Ammon's horn (tissue), 1 donor: ENCODE results near the gene UNG.
"Not testable (repeated sequence)": the region's sequence is repeated elsewhere in the genome, so short reads cannot be mapped to it uniquely, and the experiment has no call there.

Source experiments
- DNase-seq: peaks from one replicate; pipeline ENCODE4 v3.0.0-alpha.2; 2016; ENCODE audit warnings: low spot score

UNG gene

DNA sequence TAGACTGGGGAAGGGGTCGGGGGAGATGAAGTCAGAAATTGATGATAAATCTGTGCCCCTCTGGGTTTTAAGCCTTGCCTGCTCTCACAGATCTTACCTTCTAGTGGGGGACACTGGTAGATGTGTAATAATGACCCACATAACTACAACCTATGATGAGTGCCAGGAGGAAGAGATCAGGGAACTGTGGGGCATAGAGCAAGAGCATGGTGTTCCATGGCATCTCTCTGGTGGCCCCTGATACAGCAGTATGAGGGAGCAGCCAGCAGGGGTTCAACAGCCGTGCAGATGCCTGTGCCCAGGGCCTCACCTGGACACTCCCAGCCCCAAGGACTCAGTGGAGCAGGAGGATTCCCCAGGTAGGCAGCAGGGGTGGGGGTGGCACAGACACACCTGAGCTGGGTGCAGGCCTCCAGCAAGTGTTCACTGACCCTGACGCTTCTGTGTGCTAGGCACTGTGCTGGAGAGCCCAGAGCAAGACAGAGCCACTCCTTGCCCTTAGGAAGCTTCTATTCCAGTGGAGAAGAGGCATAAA, 24.0 kb downstream of the UNG start:
- DNase-seq, result no peak

DNA sequence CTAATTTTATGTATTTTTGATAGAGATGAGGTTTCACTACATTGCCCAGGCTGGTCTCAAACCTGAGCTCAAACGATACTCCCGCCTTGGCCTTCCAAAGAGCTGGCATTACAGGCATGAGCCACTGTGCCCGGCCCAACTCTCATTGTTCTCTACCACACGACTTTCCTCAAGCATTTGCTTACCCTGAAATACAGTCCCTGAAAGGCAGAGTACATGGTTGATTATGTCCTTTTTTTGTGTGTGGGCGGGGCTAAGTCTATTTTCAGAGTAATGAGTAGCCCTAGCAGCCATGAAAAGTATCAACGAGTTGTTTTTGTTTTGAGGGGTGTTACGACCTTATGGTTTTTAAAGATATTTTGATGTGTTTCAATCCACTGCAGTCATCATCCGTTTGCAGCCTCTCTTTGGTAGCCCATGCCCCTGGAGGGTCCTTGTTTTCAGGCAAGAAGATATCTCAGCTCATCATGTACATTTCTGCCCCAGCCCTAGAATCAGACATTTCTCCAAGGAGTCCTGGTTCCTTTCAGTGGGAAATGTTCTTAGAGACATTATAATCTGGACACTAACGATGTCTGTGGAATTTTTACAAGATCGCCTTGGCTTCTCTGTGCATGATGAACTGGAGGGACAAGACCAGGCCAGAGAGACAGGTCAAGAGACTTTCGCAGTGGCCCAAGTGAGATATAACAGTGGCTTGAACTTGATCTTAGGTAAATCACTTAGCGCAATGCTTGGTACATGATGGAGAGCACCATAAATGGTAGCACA, 27.7 kb downstream of the UNG start:
- no peak for DNase-seq

DNA sequence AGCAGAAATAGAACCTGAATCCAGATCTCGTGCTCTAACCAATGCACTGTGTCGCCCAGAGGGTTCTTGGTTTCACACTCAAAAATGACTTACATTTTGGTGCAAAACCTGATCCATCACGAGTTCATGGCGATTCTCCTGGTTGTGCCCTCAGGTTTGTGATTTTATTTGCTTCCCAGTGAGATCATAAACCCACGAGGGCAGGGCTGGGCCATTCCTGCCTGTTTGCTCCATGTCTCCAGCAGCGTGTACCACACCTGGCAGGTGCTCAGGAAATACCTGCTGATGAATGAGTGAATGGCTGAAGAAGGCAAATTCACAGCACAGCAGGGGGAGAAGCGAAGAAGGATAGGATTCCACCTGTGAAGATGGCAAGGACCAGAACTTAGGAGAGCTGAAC, 28.4 kb downstream of the UNG start:
- DNase-seq, result no peak

DNA sequence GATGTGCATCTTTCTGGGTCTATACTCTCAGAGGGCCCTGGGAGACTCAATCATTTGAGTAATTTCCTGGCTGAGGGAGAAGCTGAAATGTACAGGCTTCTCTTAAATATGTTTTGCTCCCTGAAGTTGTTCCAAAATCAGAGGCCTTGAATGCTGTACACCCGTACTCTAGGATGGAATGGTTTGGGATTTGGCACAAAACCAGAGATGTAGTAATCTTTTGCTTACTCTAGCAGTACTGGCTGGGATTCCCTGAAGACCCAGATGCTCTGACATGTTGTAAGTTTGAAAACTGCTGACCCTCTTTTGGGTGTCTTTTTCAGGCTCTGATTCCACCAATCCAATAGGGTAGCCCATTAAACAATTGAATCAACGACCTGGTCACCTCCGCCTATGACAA, 29.4 kb downstream of the UNG start:
- DNase-seq, result no peak

DNA sequence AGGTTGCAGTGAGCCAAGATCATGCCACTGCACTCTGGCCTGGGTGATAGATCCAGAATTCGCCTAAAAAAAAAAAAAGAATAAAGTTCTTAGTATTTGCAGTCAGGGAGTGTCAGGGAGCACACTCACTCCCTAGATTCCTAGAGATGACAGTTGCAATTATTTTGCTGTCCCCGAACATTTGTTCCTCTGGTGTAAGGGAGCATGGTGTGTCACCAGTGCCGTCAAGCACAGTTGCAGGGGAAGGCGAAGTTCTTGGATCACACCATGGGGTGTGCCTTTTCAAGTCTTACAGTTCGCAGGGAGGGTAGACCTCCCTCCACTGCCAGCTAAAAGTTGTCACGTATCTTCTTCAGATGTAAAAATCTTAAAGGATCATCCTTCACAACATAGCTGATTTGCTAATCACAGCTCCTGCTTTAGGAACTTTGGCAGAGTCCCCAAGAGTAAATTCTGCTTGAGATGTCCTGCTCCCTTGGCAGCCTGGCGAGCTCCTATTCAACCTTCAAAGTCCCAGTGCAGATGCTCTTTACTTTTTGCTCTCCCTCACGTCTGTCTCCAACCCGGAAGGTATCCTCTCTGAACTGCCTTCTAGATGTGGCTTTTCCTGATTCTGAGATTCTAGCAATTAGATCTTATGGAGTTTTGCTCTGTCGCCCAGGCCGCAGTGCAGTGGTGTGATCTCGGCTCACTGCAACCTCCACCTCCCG, 30.3 kb downstream of the UNG start:
- no peak for DNase-seq

DNA sequence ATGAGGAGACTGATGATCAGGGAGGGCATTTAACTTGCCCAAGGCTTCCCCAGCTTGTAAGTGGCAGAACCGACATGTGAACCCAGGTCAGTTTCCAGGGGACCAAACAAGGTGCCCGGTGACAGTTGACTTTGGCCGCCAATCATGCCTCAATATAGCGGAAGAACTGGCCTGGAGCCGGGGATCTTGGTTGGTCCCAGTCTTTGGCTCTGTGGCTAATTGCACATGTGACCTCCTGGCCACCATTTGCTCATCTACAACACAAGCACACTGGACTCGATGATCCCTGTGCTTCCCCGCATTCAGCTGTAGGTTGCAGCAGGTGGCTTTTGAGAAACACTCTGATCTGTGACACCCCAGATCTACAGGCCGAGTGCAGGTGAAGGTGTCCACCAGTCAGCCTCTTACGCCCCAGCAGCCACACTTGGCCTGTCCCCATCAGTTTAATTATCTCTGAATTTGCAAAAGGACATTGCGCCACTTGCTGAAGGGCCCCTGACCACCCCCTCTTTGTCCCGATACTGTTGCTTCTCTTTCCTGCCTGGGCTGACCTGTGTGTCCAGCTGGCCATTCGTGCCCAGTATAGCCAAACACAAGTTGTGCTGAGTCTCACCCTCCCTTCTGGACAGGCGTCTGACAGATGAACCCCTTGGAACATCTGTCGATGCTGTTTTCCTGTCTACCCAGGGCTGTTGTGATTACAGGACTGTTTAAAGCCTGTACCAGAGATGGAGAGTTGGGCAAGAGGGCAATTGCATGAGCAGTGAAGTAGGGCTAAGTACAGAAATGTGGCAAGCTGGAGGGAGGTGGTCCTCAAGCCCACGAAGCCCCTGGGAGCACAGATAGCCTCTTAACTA, 33.1 kb downstream of the UNG start:
- DNase-seq, result no peak

DNA sequence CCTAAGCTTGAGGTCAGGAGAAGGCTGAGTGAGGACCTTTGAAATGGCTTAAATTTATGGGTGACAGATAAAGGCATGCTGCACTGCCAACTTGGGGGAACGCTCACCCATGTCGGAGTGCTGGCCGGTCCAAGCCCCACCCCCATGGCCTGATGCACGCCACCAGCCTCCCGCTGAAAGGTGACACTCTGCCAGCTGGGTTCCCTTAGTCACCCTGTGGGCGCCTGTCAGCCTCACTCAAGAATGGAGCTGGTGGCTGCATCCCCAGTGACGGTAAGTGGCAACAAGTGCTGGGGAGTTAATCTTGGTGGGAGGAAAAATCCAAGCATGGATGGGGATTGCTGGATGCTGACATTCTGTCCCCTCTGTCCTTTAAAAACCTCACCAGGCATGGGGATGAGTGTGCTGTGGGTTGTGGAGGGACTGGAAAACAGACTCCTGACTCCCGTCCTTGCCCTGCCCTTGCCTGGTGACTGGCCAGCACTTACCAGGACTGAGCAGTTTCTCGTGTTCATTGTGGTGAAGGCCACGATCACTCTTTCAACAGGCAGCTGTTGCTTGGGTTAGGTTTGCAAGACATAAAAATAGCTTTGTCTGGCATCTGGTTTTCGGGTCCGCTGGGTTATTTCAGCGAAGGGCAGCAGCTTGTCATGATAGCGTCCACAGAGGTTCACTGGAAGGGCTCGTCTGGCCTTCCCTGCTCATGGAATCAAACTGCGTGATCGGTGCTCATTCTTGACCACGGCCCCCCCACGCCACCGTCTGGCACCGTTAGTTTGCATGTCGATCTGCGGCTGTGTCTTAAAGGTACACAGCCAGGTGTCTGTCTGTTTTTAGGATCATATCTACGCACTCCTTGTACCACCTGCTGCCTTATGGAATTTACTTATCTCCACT, 34.0 kb downstream of the UNG start:
- DNase-seq, result no peak

DNA sequence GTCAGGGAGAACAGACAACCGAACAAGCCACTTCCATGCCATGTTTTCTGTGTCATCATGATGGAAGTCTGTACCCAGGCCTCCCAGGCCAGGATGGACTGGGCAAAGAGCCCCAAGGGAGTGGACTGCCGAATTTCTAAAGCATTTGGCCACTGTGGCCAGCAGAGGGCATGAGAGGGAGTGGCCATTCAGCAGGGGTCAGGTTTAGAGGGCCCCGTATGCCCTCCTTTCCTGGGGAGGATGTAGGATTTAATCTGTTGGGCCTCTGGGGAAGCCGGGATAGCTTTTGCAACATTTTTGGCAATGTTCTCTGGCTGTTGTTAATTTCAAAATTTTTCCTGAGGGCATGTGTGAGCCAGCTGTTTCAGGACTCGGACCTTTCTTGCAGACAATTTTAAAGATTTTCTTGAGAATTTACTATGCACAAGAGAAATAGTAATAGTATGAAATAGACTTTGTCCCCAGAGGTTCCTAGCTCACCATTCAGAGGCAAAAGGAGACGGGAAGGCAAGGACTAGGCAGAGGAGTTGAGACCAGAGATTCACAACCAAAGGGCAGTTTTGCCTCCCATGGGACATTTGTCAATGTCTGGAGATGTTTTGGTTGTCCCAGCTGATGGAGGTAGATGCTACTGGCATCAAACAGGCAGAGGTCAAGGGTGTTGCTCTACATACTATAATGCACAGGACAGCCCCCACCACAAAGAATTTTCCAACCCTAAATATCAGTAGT, 37.0 kb downstream of the UNG start:
- no peak for DNase-seq

DNA sequence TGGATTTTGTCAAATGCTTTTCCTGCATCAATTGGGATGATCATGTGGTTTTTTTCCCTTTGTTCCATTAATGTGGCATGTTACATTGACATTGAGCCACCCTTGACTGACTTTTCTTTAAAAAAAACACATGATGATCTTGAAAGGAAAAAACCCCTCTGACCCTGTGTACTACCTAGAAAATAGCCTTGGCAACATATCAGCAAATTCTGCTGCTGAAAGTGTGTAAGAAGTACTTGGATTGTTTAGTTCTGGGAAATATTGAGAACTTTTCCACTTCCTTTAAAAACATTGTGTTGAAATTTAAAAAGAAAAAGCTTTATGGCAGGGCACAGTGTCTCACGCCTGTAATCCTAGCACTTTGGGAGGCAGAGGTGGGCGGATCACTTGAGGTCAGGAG, 39.7 kb downstream of the UNG start:
- DNase-seq, result no peak

DNA sequence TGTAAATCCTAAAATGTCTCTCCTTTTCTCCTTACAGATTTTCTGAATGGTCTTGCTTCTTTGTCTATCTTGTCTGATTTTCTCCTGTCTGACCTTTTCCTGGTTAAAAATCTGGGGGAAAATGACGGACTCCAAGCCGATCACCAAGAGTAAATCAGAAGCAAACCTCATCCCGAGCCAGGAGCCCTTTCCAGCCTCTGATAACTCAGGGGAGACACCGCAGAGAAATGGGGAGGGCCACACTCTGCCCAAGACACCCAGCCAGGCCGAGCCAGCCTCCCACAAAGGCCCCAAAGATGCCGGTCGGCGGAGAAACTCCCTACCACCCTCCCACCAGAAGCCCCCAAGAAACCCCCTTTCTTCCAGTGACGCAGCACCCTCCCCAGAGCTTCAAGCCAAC, 42.0 kb downstream of the UNG start:
- DNase-seq, result no peak

DNA sequence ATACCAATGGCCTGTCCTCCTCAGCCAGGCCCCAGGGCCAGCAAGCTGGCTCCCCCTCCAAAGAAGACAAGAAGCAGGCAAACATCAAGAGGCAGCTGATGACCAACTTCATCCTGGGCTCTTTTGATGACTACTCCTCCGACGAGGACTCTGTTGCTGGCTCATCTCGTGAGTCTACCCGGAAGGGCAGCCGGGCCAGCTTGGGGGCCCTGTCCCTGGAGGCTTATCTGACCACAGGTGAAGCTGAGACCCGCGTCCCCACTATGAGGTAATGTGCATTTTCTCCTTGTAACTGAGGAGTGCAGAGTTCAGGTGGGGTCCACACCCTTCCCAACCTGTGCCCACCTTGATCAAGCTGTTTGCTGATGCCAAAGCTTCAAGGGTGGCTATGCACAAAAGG, 42.4 kb downstream of the UNG start:
- no peak for DNase-seq

DNA sequence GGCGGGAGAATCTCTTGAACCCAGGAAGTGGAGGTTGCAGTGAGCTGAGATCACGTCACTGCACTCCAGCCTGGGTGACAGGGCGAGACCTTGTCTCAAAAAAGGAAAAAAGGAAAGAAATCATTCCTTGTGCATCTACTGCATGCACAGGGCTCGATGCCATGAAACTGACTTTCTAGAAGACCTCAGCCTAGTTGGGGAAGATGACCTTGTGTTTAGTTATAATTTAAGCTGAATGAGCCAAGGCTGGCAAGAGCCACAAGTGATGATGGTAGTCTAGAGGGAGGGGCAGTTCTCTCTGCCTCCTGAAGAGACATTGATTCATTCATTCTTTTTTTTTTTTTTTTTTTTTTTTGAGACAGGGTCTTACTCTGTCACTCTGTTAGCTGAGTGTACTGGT, 43.2 kb downstream of the UNG start:
- no peak for DNase-seq

DNA sequence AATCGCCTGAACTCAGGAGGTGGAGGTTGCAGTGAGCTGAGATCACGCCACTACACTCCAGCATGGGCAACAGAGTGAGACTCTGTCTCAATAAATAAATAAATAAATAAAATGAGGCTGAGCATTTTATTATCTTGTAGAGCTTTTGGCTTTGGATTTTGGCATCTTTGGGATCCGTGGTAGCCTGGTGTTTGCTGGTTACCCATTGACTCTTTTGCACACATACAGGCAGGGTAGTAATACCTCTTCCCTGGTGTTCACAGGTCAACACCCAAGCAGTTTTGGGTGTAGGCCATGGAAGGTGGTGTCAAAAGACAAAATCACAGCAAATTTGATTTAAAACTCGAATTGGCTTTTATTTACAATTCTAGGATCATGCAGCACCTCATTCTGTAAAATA, 46.8 kb downstream of the UNG start:
- DNase-seq, result no peak

DNA sequence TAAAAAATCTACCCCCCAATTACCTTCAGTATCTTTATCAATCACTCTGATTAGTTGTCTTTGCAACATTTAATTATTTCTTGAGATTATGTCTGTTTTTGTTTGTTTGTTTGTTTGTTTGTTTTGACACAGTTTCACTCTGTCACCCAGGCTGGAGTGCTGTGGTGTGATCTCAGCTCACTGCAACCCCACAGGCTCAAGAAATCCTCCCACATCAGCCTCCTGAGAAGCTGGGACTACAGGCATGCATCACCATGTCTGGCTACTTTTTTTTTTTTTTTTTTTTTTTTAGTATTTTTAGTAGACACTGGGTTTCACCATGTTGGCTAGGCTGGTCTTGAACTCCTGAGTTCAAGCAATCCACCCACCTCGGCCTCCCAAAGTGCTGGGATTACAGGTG, 49.7 kb downstream of the UNG start:
- not testable (repeated sequence) for DNase-seq

DNA sequence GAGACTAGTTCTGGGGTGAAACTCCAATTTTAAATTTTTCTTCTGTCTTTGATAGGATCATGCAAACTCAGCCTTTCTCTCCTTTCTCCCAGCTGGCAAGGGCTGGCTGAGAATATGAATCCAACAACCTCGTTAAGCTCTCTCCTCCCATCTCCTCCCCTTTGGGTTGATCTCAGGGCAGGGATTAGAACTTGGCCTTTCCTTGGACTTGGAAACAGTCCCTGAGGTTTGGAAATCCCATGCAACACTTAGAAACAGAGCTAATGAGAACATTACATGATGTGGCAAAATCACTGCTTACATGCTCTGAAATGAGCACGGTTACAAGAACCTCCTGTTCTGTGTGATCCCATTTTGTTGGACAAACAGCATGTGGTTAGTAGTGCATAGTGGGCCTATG, 50.6 kb downstream of the UNG start:
- peak; percentile 46 for DNase-seq

DNA sequence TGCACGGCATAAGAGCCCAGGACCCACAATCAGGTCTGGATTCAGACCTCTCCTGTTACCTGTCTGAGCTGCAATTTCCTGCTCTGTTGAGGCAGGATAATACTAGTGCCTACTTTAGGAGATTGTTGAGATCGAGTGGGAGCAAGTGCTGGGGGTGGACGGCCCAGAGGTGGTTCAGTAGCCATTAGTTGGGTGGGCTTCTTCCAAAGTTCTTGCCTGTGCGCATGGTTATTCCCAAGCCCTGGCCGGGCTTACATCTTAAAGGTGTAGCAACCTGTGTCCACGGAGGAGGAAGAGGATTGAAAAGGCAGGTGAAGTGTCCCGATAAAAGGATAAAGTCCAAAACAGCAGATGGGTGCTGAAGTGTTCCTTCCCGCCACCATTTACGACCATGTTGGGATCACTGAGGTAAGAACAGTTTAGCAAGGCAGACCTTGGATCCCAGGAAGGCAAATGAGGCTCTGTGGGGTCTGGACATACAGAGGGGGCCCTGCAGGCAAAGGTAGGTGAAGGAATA, 52.8 kb downstream of the UNG start:
- DNase-seq, result no peak

DNA sequence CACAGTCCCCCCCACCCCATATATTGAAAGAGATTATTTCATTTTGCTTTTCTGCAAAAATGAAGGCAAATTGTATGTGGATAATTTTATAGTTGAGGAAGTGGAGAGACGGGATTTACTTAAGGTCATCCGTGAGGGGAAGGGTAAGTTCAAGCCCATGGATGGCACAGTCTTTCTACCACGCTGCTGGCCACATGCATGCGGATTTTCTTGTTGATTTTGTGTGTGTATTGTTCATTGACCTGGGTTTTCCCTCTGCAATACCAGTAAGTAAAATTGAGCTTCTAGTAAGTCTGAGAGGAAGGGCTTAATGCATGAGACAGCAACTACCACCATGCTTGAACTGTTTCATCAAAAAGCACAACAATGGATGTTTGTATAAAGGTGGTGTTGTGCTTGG, 54.1 kb downstream of the UNG start:
- DNase-seq, result no peak

DNA sequence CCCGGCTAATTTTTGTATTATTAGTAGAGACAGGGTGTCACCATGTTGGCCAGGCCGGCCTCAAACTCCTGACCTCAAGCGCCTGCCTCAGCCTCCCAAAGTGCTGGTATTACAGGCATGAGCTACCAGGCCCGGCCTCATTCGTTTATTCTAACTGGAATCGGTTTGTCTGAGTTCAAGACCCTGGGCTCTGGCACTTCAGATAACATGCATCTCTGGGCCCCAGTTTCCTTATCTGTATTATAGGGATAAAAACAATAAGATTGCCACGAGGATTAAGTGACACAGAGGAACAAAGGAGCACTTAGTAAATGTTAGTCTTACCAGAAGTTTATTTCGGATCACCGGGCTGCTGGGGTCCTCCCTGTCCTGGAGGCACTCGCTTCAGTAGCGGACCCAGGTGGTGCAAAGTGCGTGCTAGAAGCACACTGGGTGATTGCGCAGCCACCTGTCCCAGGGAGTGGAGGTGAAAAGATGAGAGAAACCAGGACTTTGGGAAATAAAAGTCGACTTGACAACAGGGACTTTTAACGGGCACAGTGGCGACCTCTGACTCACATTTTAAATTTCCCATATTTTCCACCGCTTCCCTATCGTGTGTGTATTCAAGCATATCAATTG, 56.5 kb downstream of the UNG start:
- no peak for DNase-seq

DNA sequence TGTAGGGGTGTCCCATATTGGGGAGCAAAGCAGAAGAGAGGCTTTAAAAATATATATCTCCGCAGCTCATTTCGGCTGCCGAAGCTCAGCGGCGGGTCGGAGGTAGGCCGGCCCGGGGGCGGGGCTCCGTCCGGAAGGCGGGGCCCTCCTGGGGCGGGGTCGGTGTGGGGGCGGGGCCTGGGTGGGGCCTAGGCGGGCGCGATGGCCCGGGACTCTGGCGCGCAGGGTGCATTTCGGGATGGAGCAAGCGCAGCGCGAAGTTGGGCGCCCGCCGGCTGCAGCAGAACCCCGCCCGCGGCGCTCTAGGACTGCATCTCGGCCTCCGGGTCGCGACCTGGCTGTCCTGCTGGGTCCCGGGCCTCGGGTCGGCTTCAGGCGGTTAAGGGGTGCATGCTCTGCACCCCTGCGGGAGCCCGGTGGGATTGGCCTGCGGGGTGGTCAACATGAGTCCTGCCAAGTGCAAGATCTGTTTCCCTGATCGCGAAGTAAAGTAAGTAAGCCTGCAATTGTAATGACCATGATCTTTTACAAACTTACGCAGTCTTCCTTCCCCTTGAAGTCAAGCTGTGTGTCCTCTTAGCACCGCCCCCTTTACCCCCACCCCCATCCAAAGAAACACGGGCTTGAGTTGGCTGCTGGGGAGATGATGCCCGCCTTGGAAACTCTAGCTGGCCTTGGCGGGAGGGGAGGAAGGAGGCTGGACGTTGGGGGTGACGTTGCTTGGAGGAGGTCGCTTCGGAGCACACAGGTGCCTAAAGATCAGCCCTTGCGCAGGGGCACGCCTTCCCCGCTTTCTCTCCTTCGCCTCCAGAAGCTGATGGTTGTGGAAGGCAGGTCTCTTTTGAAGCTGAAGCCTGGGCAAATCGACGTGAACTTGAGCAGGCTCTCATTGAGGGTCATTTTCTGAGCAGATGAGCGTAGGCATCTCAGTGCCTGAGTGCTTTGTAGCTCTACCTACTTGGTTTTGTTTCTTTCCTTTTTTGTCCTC, 57.3 kb downstream of the UNG start:
- DNase-seq, result peak; percentile 84
